Heart left ventricle (tissue), 16 donors: ENCODE results near the gene SNX17. TPM values are rescaled to one million over a fixed set of nuclear protein-coding genes. Genes with fewer than 3 reads are reported as not detected.

ENCODE experiments used
- ATAC-seq, 4 donors: fragments of 200-7000 bp; cut with Tn5 transposase; one replicate each; pipeline ENCODE4 v1.9.1; 2020 to 2022; ENCODE audit warnings: moderate library complexity in 4 of 4, mild to moderate bottlenecking in 3 of 4, moderate number of reproducible peaks in 1 of 4
- DNase-seq, 5 donors: peaks; one replicate each; pipeline ENCODE4 v3.0.0-alpha.2; 2020
- H3K27ac ChIP-seq, 12 donors: fragments of 200-600 bp; sonication (generic) in 4 of 12; one replicate each; pipeline versions ENCODE4 v1.5.0 to v1.8.0; 2016 to 2022; ENCODE audit warnings: mild to moderate bottlenecking in 2 of 12
- H3K27me3 ChIP-seq, 9 donors: fragments of 200-600 bp; sonication (generic) in 2 of 9; one replicate each; pipeline versions ENCODE4 v1.5.1 to v1.8.0; 2016 to 2022; ENCODE audit warnings: mild to moderate bottlenecking in 3 of 9
- H3K36me3 ChIP-seq, 9 donors: fragments of 200-600 bp; sonication (generic) in 2 of 9; one replicate each; pipeline versions ENCODE4 v1.5.0 to v1.8.0; 2018 to 2022; ENCODE audit warnings: mild to moderate bottlenecking in 2 of 9
- H3K4me1 ChIP-seq, 12 donors: fragments of 200-600 bp; sonication (generic) in 4 of 12; one replicate each; pipeline versions ENCODE4 v1.5.0 to v1.8.0; 2016 to 2022; ENCODE audit warnings: mild to moderate bottlenecking in 3 of 12
- H3K4me3 ChIP-seq, 12 donors: fragments of 200-600 bp; sonication (generic) in 4 of 12; one replicate each; pipeline versions ENCODE4 v1.5.0 to v1.8.0; 2017 to 2022; ENCODE audit warnings: mild to moderate bottlenecking in 9 of 12, moderate library complexity in 4 of 12
- H3K9me3 ChIP-seq, 12 donors: fragments of 200-600 bp; sonication (generic) in 4 of 12; one replicate each; pipeline versions ENCODE4 v1.5.0 to v1.8.0; 2016 to 2022; ENCODE audit warnings: mild to moderate bottlenecking in 1 of 12
- POLR2A ChIP-seq, 2 donors: fragments of 450-650 bp; IDR thresholded peaks; one replicate each; pipeline ENCODE4 v1.6.1; 2017; ENCODE audit warnings: antibody characterized with exemption in 2 of 2, mild to moderate bottlenecking in 2 of 2, moderate library complexity in 2 of 2
- WGBS, 4 donors: extraction: QIAGEN DNeasy Blood & Tissue Kit in 2 of 4; methylation state at CpG; one replicate each; pipeline versions ENCODE4 v1.1.5 to v1.1.7; 2013 to 2018; 5-methylcytosine and 5-hydroxymethylcytosine counted together
- intact Hi-C, 10 donors: fragments of 100-400 bp; cut with DNase I; formaldehyde crosslinking; loops; one replicate each; pipeline versions ENCODE4 v1.11.1 to v1.14.2; 2022
- polyA plus RNA-seq, 2 donors: library from polyadenylated mRNA; stranded (reverse); fragments of 200-250 nt; gene quantifications; one replicate each; pipeline ENCODE4 v1.2.3, GENCODE V29; 2013
- total RNA-seq, 9 donors: library from RNA; depleted of rRNA in 2 of 9; stranded (reverse); fragments of >200 nt in 2 of 9; fragmentation: NEBNext Ultra II Directional in 3 of 9; extraction: Animal tissue kit (Norgen Biotek cat#: 25700) in 3 of 9; gene quantifications; one replicate each; pipeline versions ENCODE4 v1.1.0 to v1.2.4, GENCODE V29; 2016 to 2023
- TF ChIP-seq, protein P1 (sequence below), 12 donors: fragments of 200-600 bp; sonication (generic) in 4 of 12; IDR thresholded peaks; one replicate each; pipeline versions ENCODE4 v1.5.0 to v1.8.0; 2018 to 2022; ENCODE audit warnings: antibody characterized with exemption in 12 of 12, mild to moderate bottlenecking in 5 of 12
- donor health status: ischemic (EF 13 %, LVEDD 7.1; RV severe dilation, severe dysfunction).
- donor health status: healthy with polysubstance abuse.
- donor health status: DM: no; HTN: yes; CAD: no.
- donor health status: DM: no; HTN: no; CAD: no.
- donor health status: ischemic (EF 25% LVEDD 6.9; RV normal size, moderate dysfunction).
- donor health status: ischemic (EF 25% LVEDD 5.7; RV mildly dilated, moderate dysfunction).
- donor health status: healthy.
- donor health status: DM: yes; HTN: yes; CAD: no.
- donor health status: ischemic (EF 35%, LVEDD 5.7; RV mildly dilated, moderate dysfunction).
- donor health status: nonischemic (EF 11% LVEDD 7.7; RV severe dilation, severe dysfunction).
- donor health status: DM: yes; HTN: yes; CAD: no.
- donor health status: PGD.
- donor health status: ischemic (EF 29% LVEDD 5.4; RV normal size, mild dysfunction).
- donor health status: nonischemic (EF 23%, LVEDD 6.1; RV moderate dilation, normal function).

The SNX17 gene
- total and polyA plus RNA-seq, 11 donors: 39.2 to 106 (median 77.2) TPM

GRCh38 chr2:27407798-27408491 is 37.5 kb downstream of the SNX17 start:
- H3K4me3 ChIP-seq: peak overlapping the region in 10 of 12 donors; percentile 69 to 100 (median 98)
- H3K27me3 ChIP-seq: no peaks in the 10 kb centered on the region
- ATAC-seq (no peak), DNase-seq (no peak)
- H3K36me3 ChIP-seq: peaks cover 0 to 16% (median 5%) of the 10 kb centered on the region in 9 donors
- TF ChIP-seq, protein P1, sequence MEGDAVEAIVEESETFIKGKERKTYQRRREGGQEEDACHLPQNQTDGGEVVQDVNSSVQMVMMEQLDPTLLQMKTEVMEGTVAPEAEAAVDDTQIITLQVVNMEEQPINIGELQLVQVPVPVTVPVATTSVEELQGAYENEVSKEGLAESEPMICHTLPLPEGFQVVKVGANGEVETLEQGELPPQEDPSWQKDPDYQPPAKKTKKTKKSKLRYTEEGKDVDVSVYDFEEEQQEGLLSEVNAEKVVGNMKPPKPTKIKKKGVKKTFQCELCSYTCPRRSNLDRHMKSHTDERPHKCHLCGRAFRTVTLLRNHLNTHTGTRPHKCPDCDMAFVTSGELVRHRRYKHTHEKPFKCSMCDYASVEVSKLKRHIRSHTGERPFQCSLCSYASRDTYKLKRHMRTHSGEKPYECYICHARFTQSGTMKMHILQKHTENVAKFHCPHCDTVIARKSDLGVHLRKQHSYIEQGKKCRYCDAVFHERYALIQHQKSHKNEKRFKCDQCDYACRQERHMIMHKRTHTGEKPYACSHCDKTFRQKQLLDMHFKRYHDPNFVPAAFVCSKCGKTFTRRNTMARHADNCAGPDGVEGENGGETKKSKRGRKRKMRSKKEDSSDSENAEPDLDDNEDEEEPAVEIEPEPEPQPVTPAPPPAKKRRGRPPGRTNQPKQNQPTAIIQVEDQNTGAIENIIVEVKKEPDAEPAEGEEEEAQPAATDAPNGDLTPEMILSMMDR (IDR thresholded peaks at IDR 0.05): peak; percentile 22 to 56 (median 41)
- TF ChIP-seq POLR2A (IDR thresholded peaks at IDR 0.05): no peak
- H3K9me3 ChIP-seq: no peaks in the 10 kb centered on the region
- peak overlapping the region in 4 of 12 donors; percentile 91 to 96 (median 92) for H3K27ac ChIP-seq
- H3K4me1 ChIP-seq: peaks cover 0 to 33% (median 20%) of the 10 kb centered on the region in 12 donors
- WGBS, 4 donors: 50 to 54% (median 54%) methylated on average over 16 of the region's 16 CpGs
- intact Hi-C loops: loop anchor here in 6 of 10 donors (2.0 kb wide), 2 partner anchors 21 to 51 kb away; partner anchors contain the start of genes NRBP1 (in 5 of the 6) and GTF3C2 (in 1 of the 6)

- Histone ChIP-seq H3K9me3 (no peaks in the 10 kb centered on the region), H3K36me3 (peaks cover 0 to 16% (median 5%) of the 10 kb centered on the region in 9 donors), H3K4me1 (peaks cover 0 to 33% (median 20%) of the 10 kb centered on the region in 12 donors), H3K27me3 (no peaks in the 10 kb centered on the region), H3K27ac (peak overlapping the region; percentile 11 to 96 (median 90)), H3K4me3 (peak overlapping the region; percentile 69 to 100 (median 98))
- ATAC-seq (peak in 2 of 4 donors; percentile 46 to 58), DNase-seq (peak in 3 of 5 donors; percentile 29 to 62 (median 43))
- intact Hi-C loops: loop anchor here in 7 of 10 donors (1.0 to 2.0 kb wide), 3 partner anchors 20 to 52 kb away; partner anchors contain the start of genes NRBP1 (in 7 of the 7) and GTF3C2 (in 1 of the 7)
- WGBS, 4 donors: 0 to 1% (median 1%) methylated on average over 19 to 33 of the region's 33 CpGs
- TF ChIP-seq, protein P1 (IDR thresholded peaks at IDR 0.05): no peak
- no peak for TF ChIP-seq POLR2A (IDR thresholded peaks at IDR 0.05)
These were observed 38.3 kb downstream of the SNX17 start for GRCh38 chr2:27408601-27409320.

- WGBS, 4 donors: 1% methylated on average over 23 to 82 of the region's 82 CpGs
- no peaks in the 10 kb centered on the region for H3K9me3 ChIP-seq
- H3K4me1 ChIP-seq: peaks cover 0 to 33% (median 20%) of the 10 kb centered on the region in 12 donors
- peak within 1 kb of the TSS; percentile 69 to 100 (median 98) for H3K4me3 ChIP-seq
- ATAC-seq (peak; percentile 99 to 100 (median 100)), DNase-seq (peak; percentile 95 to 98 (median 96))
- peak within 1 kb of the TSS; percentile 11 to 96 (median 90) for H3K27ac ChIP-seq
- no peaks in the 10 kb centered on the region for H3K27me3 ChIP-seq
- H3K36me3 ChIP-seq: peaks cover 0 to 16% (median 5%) of the 10 kb centered on the region in 9 donors
- TF ChIP-seq POLR2A (IDR thresholded peaks at IDR 0.05): peak in 1 of 2 donors; percentile 72
- TF ChIP-seq, protein P1 (IDR thresholded peaks at IDR 0.05): peak in 1 of 12 donors; percentile 13
- intact Hi-C loops: loop anchor here in 8 of 10 donors (1.0 to 2.0 kb wide), 3 partner anchors 19 to 53 kb away; partner anchors contain the start of genes NRBP1 (in 8 of the 8) and GTF3C2 (in 1 of the 8)
These were observed 39.1 kb downstream of the SNX17 start, which contains the start of gene PPM1G for GRCh38 chr2:27409321-27410073. TSS of gene PPM1G (minus strand) at chr2:27409591. CDS start at chr2:27409422, 169 bp downstream.
